Measurements from ENCODE around the gene PLEKHN1.
"Not testable (repeated sequence)": the region's sequence is repeated elsewhere in the genome, so short reads cannot be mapped to it uniquely, and the experiment has no call there.

The PLEKHN1 gene

DNA sequence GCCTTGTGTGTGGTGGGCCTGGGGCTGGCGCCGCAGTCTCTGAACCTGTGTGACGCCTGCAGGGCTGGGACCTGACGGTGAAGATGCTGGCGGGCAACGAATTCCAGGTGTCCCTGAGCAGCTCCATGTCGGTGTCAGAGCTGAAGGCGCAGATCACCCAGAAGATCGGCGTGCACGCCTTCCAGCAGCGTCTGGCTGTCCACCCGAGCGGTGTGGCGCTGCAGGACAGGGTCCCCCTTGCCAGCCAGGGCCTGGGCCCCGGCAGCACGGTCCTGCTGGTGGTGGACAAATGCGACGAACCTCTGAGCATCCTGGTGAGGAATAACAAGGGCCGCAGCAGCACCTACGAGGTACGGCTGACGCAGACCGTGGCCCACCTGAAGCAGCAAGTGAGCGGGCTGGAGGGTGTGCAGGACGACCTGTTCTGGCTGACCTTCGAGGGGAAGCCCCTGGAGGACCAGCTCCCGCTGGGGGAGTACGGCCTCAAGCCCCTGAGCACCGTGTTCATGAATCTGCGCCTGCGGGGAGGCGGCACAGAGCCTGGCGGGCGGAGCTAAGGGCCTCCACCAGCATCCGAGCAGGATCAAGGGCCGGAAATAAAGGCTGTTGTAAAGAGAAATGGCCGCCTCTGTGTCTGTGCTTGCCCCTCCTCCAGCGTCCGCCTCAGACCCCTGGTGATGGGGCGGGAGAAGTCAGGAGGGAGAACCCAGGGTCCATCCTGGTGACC is 47.8 kb downstream of the PLEKHN1 start:
- H3K4me3 ChIP-seq (ENCODE audit: low read depth, low read length): peak overlapping the region; percentile 70
- TF ChIP-seq, protein P1, sequence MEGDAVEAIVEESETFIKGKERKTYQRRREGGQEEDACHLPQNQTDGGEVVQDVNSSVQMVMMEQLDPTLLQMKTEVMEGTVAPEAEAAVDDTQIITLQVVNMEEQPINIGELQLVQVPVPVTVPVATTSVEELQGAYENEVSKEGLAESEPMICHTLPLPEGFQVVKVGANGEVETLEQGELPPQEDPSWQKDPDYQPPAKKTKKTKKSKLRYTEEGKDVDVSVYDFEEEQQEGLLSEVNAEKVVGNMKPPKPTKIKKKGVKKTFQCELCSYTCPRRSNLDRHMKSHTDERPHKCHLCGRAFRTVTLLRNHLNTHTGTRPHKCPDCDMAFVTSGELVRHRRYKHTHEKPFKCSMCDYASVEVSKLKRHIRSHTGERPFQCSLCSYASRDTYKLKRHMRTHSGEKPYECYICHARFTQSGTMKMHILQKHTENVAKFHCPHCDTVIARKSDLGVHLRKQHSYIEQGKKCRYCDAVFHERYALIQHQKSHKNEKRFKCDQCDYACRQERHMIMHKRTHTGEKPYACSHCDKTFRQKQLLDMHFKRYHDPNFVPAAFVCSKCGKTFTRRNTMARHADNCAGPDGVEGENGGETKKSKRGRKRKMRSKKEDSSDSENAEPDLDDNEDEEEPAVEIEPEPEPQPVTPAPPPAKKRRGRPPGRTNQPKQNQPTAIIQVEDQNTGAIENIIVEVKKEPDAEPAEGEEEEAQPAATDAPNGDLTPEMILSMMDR (IDR thresholded peaks at IDR 0.05; ENCODE audit: control insufficient read depth, extremely low read depth, insufficient read depth): no peak
- DNase-seq (ENCODE audit: low read depth): no peak

DNA sequence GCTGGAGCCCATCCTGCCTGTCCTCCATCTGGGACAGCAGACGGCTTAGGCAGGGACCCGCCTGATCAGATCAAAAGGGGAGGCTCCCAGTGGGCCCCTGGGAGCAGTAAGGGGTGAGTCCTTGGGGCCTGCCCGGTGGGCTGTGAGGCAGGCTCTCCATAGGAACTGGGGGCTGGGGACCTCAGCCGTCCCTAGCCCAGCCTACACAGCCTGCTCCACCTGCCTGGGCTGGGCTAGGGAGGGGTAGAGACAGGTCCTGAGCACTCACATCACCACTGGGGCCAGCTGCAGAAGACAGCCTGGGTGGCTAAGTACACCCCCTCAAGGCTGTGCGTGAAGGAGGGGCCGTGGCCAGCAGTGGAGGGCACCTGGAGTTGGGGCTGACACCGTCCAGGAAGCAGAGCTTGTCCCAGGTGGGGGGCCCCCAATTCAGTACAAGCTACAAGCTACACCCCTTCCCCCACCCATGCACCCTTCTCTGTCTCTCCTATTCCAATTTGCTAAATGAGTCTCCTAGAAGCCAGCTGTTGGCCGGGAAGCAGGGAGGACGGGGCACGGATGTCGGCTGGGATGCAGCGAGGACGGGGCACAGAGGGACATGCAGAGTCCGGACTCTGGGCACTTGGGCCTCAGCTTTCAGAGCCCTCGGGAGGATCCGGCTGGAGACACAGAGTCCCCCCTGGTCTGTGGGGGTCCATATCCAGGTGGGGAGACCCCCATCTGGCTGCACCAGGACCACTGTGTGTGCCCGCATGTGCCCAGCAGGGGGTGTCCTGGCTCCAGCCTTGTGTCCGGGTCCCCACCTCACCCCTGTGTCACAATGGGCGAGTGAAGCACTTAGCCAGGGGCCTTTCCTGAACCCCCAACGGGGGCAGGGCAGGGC is 48.8 kb downstream of the PLEKHN1 start:
- H3K4me3 ChIP-seq (ENCODE audit: low read depth, low read length): peak overlapping the region; percentile 70
- no peak for DNase-seq (ENCODE audit: low read depth)

DNA sequence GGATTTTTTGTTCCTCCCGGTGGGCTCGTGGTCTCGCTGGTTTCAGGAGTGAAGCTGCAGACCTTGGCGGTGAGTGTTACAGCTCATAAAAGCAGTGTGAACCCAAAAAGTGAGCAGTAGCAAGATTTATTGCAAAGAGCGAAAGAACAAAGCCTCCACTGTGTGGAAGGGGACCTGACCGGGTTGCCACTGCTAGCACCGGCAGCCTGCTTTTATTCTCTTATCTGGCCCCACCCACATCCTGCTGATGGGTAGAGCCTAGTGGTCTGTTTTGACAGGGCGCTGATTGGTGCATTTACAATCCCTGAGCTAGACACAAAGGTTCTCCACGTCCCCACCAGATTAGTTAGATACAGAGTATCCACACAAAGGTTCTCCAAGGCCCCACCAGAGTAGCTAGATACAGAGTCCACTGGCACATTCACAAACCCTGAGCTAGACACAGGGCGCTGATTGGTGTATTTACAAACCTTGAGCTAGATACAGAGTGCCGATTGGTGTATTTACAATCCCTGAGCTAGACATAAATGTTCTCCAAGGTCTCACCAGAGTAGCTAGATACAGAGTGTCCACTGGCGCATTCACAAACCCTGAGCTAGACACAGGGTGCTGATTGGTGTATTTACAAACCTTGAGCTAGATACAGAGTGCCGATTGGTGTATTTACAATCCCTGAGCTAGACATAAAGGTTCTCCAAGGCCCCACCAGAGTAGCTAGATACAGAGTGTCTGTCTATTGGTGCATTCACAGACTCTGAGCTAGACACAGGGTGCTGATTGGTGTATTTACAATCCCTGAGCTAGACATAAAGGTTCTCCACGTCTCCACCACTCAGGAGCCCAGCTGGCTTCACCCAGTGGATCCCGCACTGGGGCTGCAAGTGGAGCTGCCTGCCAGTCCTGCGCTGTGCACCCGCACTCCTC is 51.4 kb downstream of the PLEKHN1 start:
- DNase-seq (ENCODE audit: low read depth); H3K4me3 ChIP-seq (ENCODE audit: low read depth, low read length): not testable (repeated sequence)

More for the DNA sequence above, 48.8 kb downstream of the PLEKHN1 start:
- TF ChIP-seq, protein P1 (IDR thresholded peaks at IDR 0.05; ENCODE audit: control insufficient read depth, extremely low read depth, insufficient read depth): peak; percentile 45

DNA sequence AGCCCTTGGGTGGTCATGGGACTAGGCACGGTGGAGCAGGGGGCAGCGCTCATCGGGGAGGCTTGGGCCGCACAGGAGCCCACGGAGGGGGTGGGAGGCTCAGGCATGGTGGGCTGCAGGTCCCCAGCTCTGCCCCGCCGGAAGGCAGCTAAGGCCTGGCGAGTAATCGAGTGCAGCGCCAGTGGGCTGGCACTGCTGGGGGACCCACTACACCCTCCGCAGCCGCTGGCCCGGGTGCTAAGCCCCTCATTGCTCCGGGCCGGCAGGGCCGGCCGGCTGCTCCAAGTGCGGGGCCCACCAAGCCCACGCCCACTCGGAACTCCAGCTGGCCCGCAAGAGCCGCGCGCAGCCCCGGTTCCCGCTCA is 52.0 kb downstream of the PLEKHN1 start:
- H3K4me3 ChIP-seq (ENCODE audit: low read depth, low read length); DNase-seq (ENCODE audit: low read depth): not testable (repeated sequence)

DNA sequence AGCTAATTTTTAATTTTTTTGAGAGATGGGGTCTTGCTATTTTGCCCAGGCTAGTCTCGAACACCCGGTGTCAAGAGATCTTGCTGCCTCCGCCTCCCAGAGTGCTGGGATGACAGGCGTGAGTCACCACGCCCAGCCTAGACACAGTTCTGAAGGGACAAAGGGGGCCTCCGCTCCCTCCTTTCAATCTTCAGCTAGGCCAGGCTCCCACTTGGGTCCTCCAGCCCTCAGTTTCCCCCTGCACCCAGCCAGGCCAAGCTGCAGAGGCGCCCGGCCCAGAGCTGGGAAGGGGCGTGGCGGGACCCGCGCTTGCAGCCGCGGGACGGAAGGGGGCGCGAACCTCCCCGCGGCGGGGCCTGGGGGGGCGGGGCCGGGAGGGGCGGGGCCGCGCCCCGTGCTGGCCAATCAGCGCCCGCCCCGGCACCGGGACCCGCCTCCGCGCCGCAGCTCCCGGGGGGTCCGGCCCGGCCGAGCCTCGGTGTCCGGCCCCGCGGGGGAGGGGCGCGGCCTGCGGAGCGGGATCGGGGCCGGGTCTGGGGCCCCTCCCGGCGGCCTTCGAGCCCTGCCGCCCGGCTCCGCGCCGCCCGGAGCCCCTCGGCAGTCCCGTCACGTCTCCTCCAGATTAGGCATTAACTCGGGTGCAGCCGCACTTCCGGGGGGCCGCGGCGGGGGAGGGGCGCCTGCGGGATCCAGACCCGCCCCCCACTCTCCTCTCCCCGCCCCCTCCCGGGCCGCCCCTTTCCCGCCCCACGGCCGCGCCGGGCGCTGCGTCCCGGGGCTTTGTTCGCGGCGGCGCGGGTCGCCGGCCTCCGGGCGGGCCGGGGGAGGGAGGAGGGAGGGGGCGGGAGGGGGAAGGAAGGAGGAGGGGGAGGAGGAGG is 53.1 kb downstream of the PLEKHN1 start:
- H3K4me3 ChIP-seq (ENCODE audit: low read depth, low read length): peak overlapping the region; percentile 32; the same call in 1 of the 2 replicates
- TF ChIP-seq, protein P1 (IDR thresholded peaks at IDR 0.05; ENCODE audit: control insufficient read depth, extremely low read depth, insufficient read depth): peak; percentile 67
- DNase-seq (ENCODE audit: low read depth): no peak

DNA sequence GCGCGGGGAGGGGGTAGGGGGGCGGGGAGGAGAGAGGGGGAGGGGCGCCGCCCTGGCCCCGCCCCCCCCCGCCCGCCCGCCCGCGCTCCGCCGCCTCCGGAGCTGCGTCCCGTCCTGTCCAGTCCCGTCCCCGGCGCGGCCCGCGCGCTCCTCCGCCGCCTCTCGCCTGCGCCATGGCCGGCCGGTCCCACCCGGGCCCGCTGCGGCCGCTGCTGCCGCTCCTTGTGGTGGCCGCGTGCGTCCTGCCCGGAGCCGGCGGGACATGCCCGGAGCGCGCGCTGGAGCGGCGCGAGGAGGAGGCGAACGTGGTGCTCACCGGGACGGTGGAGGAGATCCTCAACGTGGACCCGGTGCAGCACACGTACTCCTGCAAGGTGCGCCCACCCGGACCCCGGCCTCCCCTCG is 53.7 kb downstream of the PLEKHN1 start, which contains the start of gene AGRN:
Gene AGRN, plus strand, starts transcription at position 121 of the 405 bp plus-strand sequence. Its CDS starts 53 bp downstream, at position 174.
- DNase-seq (ENCODE audit: low read depth): no peak
- TF ChIP-seq, protein P1 (IDR thresholded peaks at IDR 0.05; ENCODE audit: control insufficient read depth, extremely low read depth, insufficient read depth): no peak
- peak within 1 kb of the TSS; percentile 60 for H3K4me3 ChIP-seq (ENCODE audit: low read depth, low read length)
